GM19193 (cell line): Measurements from ENCODE around the gene UGT1A6.

Experiments used
- POLR2A ChIP-seq: IDR thresholded peaks from 4 replicates; pipeline ENCODE4 v1.6.1; 2011; ENCODE audit not compliant: insufficient read depth, insufficient read length; ENCODE audit errors: extremely low read depth

The UGT1A6 gene

DNA sequence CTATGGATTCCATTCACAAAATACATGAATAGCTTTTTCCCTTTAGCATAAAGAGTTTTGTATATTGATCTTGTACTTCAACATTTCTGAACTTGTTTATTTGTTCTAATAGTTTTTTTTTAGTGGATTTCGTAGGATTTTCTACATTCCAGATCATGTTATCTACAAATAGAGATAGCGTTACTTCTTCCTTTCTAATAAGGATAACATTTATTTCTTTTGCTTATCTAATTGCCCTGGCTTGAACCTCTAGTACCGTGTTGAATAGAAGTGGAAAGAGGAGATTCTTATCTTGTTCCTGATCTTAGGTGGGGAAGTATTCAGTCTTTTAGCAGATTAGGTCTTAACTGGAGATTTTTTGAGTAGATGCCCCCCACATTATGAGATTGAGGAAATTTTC, 9.5 kb downstream of the UGT1A6 start:
- TF ChIP-seq POLR2A, result no peak

DNA sequence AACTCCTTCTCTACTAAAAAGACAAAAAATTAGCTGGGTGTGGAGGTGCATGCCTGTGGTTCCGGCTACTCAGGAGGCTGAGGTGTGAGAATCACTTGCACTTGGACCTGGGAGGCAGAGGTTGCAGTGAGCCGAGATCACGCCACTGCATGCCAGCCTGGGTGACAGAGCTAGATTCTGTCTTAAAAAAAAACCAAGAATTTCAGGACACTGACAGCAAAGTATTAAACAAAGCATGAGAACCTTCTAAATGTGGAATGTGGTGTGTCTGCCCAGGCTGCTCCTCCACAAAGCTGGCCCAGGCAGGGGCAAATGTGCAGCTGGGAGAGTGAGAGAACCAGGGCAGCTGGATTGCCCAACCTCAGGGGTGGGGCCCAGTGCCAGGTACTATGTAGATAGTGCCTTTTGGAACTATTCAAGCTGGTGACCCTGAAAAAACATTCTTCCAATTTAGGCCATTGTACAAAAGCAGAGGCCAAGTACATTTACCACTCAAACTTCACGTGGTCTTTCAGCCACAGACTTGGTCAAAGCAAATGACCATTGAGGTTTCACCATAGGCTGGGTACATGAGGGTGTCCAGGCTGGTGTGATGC, 13.3 kb downstream of the UGT1A6 start:
- TF ChIP-seq POLR2A, result no peak

DNA sequence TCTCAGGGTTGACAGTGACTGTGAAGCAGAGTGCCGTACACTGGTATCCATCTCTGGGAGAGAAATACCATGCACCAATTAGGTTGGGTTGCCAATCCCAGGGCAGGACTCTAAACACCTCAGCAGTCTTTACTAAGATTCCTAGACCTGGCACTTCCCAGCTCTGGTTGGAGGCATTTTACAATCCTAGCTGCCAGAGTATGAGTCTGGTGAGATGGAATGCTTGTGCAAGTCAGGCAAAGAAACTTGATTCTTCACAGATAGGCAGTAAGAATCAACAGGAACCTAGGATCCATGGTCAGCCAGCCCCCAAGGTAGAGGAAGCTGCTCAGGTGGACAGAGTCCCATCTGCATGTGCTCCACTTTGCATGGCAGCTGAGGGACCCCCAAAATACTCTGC, 14.0 kb downstream of the UGT1A6 start:
- TF ChIP-seq POLR2A, result no peak

DNA sequence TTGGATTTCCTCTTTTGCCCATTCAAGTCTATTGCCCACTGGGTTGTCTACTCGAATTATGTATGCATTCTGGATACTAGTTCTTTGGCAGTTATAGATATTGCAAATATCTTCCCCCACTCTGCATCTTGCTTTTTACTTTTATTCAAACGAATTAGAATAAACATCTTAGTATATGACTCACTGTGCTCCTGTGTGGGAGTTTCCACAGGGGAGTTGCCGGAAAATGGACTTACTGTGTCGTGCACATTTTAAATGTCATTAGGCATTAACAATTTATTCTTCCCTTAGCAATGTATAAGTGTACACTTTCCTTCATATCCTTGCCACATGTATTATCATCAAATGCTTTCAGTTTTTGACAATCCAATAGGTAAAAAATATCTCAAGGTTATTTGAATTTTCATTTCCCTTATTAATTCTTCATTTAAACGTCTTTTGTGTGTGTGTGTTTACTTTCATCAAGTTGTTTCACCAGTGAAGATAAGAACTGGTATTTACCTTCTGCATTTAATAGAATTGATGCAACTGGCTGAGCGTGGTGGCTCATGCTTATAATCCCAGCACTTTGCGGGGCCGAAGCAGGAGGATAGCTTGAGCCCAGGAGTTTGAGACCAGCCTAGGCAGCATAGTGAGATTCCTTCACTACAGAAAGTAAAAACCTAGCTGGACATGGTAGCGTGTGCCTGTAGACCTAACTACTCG, 15.4 kb downstream of the UGT1A6 start:
- no peak for TF ChIP-seq POLR2A

DNA sequence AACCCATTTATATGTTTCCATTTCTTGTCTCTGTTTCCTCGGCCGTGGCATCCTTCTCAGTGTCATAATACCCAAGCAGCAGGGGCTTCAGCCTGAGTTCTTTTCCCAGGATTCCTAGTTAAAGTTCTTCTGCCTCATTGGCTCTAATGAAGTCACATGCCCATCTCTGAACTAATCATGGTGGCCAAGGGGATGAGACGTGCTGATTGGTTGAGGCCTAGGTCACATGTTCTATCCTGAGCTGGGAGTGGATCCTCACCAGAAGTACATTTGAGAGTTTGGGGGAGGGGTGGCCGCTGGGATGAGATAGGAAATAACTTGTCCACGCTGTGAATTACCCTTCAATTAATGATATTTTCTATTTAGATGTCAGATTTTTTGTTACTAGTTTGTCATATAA, 16.3 kb downstream of the UGT1A6 start:
- no peak for TF ChIP-seq POLR2A

DNA sequence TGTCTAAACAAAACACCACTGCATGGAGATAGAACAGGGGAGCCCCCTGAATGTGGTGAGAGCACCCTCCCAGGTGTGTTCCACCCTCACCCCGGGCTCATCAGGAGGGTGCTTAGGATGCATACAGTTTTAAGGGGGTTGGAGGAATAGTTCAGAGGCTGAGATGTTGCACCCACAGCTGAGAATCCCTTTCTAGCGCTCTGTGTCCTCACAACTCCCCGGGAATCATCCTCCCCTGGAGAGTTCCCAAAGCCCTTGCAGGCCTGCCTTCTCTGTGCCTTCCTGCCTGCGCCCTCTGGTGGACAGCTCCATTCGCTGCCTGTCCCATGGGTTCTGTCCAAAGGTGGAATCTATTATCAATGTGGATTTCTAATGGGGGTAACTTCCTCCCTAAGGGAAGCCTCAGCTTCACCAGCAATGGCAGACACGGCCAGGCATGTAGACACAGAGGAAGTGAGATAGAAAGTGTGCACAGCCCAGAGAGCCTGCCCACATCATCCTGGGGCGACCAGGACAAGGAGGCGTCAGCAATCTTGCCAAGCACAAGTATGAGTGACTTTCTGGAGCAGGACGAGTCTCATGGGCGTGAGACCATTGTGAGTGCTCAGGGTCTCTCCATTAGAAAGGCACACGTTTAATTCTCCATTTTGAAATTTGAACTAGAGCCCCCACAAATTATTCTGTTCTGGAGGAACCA, 18.8 kb downstream of the UGT1A6 start:
- no peak for TF ChIP-seq POLR2A

DNA sequence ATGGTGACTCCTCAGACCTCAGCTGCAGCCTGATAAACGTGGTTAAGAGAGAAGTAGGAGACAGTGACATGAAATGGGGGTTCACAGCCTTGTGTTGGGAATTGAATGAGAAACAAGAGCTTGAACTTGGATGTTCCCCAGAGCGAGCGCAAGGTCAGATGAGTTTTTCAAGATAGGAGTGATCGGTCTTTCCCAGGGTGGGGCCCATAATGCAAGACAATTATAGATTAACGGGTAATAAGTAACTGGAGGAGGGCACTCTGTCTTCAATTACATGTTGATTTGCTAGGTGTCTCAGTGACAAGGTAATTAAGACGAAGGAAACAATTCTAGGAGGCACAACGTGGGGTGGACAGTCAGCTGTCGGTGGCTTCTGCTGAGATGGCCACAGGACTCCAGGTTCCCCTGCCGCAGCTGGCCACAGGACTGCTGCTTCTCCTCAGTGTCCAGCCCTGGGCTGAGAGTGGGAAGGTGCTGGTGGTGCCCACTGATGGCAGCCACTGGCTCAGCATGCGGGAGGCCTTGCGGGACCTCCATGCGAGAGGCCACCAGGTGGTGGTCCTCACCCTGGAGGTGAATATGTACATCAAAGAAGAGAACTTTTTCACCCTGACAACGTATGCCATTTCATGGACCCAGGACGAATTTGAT, 20.0 kb downstream of the UGT1A6 start, which contains the start of gene UGT1A5:
Gene UGT1A5, plus strand, starts transcription at position 297 of the 651 bp plus-strand sequence. Its CDS starts 85 bp downstream, at position 382.
- no peak for TF ChIP-seq POLR2A

DNA sequence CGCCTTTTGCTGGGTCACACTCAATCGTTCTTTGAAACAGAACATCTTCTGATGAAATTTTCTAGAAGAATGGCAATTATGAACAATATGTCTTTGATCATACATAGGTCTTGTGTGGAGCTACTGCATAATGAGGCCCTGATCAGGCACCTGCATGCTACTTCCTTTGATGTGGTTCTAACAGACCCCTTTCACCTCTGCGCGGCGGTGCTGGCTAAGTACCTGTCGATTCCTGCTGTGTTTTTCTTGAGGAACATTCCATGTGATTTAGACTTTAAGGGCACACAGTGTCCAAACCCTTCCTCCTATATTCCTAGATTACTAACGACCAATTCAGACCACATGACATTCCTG, 20.5 kb downstream of the UGT1A6 start:
- no peak for TF ChIP-seq POLR2A

DNA sequence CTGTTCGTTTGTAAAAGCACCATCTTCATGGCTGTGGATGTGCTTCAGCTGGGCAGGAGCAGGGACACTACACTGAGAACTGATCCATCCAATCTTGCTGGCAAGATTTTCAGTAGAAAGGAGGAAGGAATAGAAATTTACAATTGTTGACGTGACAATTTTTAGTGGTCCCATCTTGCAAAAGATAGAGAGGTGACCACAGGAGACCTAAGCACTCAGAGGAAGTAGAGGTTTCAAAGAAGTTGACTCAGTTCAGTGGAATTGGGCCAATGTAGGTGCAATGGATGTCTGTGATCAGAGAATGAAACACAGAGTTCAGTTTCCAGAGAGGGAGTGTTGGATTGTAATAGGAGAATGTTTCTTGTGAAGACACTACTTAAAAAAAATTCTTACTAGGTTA, 21.4 kb downstream of the UGT1A6 start:
- TF ChIP-seq POLR2A, result no peak

DNA sequence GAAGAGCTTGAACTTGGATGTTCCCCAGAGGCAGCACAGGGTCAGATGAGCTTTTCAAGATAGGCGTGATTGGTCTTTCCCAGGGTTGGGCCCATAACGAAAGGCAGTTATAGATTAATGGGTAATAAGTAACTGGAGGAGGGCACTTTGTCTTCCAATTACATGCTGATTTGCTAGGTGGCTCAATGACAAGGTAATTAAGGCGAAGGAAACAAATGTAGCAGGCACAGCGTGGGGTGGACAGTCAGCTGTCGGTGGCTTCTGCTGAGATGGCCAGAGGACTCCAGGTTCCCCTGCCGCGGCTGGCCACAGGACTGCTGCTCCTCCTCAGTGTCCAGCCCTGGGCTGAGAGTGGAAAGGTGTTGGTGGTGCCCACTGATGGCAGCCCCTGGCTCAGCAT, 25.9 kb downstream of the UGT1A6 start, which contains the start of gene UGT1A4:
Gene UGT1A4, plus strand, starts transcription at position 185 of the 400 bp plus-strand sequence. Its CDS starts 85 bp downstream, at position 270.
- TF ChIP-seq POLR2A, result no peak

DNA sequence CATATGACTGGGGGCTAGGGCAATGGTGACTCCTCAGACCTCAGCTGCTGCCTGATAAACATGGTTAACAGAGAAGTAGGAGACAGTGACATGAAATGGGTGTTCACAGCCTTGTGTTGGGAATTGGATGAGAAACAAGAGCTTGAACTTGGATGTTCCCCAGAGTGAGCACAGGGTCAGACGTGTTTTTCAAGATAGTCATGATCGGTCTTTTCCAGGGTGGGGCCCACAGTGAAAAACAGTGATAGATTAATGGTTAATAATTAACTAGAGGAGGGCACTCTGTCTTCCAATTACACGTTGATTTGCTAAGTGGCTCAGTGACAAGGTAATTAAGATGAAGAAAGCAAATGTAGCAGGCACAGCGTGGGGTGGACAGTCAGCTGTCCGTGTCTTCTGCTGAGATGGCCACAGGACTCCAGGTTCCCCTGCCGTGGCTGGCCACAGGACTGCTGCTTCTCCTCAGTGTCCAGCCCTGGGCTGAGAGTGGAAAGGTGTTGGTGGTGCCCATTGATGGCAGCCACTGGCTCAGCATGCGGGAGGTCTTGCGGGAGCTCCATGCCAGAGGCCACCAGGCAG, 36.1 kb downstream of the UGT1A6 start, which contains the start of gene UGT1A3:
Gene UGT1A3, plus strand, starts transcription at position 320 of the 579 bp plus-strand sequence. Its CDS starts 85 bp downstream, at position 405.
- TF ChIP-seq POLR2A, result no peak

DNA sequence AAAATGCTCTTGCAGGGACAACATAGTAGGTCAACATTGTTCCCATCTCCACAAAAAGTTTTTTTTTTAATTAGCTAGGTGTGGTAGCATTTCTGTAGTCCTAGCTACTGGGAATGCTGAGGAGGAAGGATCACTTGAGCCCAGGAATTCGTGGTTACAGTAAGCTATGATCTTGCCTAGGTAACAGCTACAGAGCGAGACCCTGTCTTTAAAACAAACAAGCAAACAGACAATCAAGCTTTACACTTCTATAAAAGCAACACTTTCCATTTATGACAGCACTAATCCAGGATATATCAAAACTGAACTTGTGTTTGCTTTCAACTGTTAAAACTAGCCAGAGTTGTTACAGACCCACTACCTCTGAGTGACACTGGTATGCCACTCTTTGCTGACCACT, 48.2 kb downstream of the UGT1A6 start:
- no peak for TF ChIP-seq POLR2A

DNA sequence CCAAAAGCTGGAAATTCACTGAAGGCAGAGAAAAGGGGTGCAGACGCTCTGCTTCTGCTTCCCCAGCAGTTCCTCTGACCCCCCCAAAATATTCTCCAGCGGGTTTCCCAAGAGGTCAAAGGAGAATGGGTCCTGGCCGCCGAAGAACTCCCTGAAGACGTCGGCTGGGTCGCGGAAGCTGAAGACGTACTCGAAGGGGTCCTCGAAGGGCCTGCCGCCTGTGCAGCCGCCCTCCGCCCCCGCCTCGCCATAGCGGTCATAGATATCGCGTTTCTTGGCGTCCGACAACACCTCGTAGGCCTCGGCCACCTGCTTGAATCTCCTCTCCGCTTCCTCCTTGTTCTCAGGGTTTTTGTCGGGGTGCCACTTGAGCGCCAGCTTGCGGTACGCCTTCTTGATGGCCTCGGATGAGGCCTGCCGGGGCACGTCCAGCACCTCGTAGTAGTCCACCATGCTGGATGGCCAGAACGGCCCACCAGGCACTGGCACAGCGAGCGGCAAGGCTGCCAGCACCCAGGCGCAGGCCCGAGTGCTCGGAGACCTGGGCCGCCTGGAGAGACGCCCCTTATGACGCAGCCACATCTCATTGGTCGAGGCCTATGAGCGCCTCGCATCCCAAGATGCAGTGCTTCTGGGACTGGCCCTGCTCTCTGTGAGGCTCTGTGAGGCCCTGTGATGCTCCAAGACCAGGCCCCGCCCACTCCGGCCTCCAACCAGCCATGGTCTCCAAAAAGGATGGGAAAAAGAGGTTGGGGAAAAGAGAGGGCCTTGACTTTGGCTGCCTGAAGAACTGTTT, 51.0 kb downstream of the UGT1A6 start:
- no peak for TF ChIP-seq POLR2A

DNA sequence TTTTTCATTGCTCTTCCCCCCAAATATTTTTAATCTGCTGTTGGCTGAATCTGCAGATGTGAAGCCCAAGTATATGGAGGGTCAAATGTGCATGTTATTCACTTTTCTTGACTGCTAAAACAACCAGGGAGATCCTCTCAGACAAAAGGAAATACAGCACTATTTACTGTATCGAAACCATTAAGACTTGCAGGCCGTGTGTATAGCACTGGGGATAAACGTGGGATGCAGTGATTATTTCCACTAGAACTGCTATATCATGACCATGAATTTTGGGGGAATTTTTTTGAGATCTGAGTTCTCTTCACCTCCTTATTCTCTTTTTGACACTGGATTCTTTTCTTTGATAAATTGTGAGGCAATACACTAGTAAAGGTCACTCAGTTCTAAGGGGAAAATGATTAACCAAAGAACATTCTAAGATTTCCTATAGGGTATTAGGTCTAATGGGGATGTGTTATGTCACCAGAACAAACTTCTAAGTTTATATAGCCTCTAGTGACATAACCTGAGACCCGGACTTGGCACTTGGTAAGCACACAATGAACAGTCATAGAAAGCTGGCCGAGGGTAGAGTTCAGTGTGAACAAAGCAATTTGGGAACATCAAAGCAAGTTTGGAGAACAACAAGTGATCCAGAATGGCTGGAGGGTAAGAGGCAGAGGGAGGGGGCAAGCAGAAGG, 52.5 kb downstream of the UGT1A6 start:
- no peak for TF ChIP-seq POLR2A
